ENCODE data around the gene TCEAL3. TPM values are rescaled to one million over a fixed set of nuclear protein-coding genes. Genes with fewer than 3 reads are reported as not detected.
"Not testable (repeated sequence)": the region's sequence is repeated elsewhere in the genome, so short reads cannot be mapped to it uniquely, and the experiment has no call there.

TCEAL3 gene
- total RNA-seq, 1 donor from 2014 or later = 2.6 TPM

GRCh38 chrX:103585411-103586313 lies 22.1 kb upstream of the TCEAL3 start, which contains the start of gene TCEAL4:
TCEAL4 (plus strand) TSS chrX:103585515; CDS start chrX:103586676, 1,161 bp downstream.
- Histone ChIP-seq H3K4me3 (ENCODE audit: low read length in 3 of 3) (peak within 1 kb of the TSS; percentile 81 to 86 (median 86)), H3K27me3 (ENCODE audit: control insufficient read depth in 3 of 3, insufficient read depth in 3 of 3, low read length in 3 of 3) (no peaks in the 10 kb centered on the region), H3K36me3 (ENCODE audit: control insufficient read depth in 3 of 3, insufficient read depth in 3 of 3, low read length in 3 of 3) (peaks cover 0 to 2% (median 0%) of the 10 kb centered on the region in 3 donors), H3K4me1 (ENCODE audit: control insufficient read depth in 3 of 3, insufficient read depth in 3 of 3, low read length in 3 of 3) (peaks cover 0 to 5% (median 0%) of the 10 kb centered on the region in 3 donors), H3K27ac (ENCODE audit: low read depth, low read length) (peak within 1 kb of the TSS; percentile 82), H3K9ac (ENCODE audit: low read depth in 1 of 3, low read length in 3 of 3) (peak within 1 kb of the TSS; percentile 73 to 92 (median 81)), H3K9me3 (ENCODE audit: control insufficient read depth in 3 of 3, low read length in 3 of 3) (peaks cover 0 to 2% (median 0%) of the 10 kb centered on the region in 3 donors)

- Histone ChIP-seq H3K9me3 (ENCODE audit: control insufficient read depth in 3 of 3, low read length in 3 of 3) (peaks cover 0 to 2% (median 0%) of the 10 kb centered on the region in 3 donors), H3K36me3 (ENCODE audit: control insufficient read depth in 3 of 3, insufficient read depth in 3 of 3, low read length in 3 of 3) (peaks cover 0 to 2% (median 0%) of the 10 kb centered on the region in 3 donors), H3K27ac (ENCODE audit: low read depth, low read length) (peak overlapping the region; percentile 82), H3K4me1 (ENCODE audit: control insufficient read depth in 3 of 3, insufficient read depth in 3 of 3, low read length in 3 of 3) (peaks cover 0 to 5% (median 0%) of the 10 kb centered on the region in 3 donors), H3K4me3 (ENCODE audit: low read length in 3 of 3) (peak overlapping the region; percentile 81 to 86 (median 86)), H3K9ac (ENCODE audit: low read depth in 1 of 3, low read length in 3 of 3) (peak overlapping the region; percentile 73 to 92 (median 81)), H3K27me3 (ENCODE audit: control insufficient read depth in 3 of 3, insufficient read depth in 3 of 3, low read length in 3 of 3) (no peaks in the 10 kb centered on the region)
These were observed 21.5 kb upstream of the TCEAL3 start for GRCh38 chrX:103586314-103586646.

GRCh38 chrX:103586659-103587058 lies 21.1 kb upstream of the TCEAL3 start:
- Histone ChIP-seq H3K27me3 (ENCODE audit: control insufficient read depth in 3 of 3, insufficient read depth in 3 of 3, low read length in 3 of 3) (no peaks in the 10 kb centered on the region), H3K4me3 (ENCODE audit: low read length in 3 of 3) (peak overlapping the region in 2 of 3 donors; percentile 81 to 86), H3K4me1 (ENCODE audit: control insufficient read depth in 3 of 3, insufficient read depth in 3 of 3, low read length in 3 of 3) (peaks cover 0 to 5% (median 0%) of the 10 kb centered on the region in 3 donors), H3K9ac (ENCODE audit: low read depth in 1 of 3, low read length in 3 of 3) (peak overlapping the region in 1 of 3 donors; percentile 92), H3K36me3 (ENCODE audit: control insufficient read depth in 3 of 3, insufficient read depth in 3 of 3, low read length in 3 of 3) (peaks cover 0 to 2% (median 0%) of the 10 kb centered on the region in 3 donors), H3K27ac (ENCODE audit: low read depth, low read length) (peak overlapping the region; percentile 82), H3K9me3 (ENCODE audit: control insufficient read depth in 3 of 3, low read length in 3 of 3) (peaks cover 0 to 2% (median 0%) of the 10 kb centered on the region in 3 donors)

DNA sequence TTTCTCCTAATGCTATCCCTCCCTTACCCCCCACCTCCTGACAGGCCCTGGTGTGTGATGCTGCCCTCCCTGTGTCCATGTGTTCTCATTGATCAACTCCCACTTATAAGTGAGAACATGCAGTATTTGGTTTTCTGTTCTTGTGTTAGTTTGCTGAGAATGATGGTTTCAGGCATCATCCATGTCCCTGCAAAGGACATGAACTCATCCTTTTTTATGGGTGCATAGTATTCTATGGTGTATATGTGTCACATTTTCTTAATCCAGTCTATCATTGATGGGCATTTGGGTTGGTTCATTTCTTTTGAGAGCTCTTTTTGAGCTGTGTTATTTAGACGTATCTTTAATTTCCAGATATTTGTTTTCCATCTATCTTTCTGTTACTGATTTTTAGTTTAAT lies 15.5 kb upstream of the TCEAL3 start:
- not testable (repeated sequence) for H3K4me3 ChIP-seq (ENCODE audit: low read length in 3 of 3); H3K36me3 ChIP-seq (ENCODE audit: control insufficient read depth in 3 of 3, insufficient read depth in 3 of 3, low read length in 3 of 3); H3K9me3 ChIP-seq (ENCODE audit: control insufficient read depth in 3 of 3, low read length in 3 of 3); H3K9ac ChIP-seq (ENCODE audit: low read depth in 1 of 3, low read length in 3 of 3); H3K4me1 ChIP-seq (ENCODE audit: control insufficient read depth in 3 of 3, insufficient read depth in 3 of 3, low read length in 3 of 3); H3K27ac ChIP-seq (ENCODE audit: low read depth, low read length); H3K27me3 ChIP-seq (ENCODE audit: control insufficient read depth in 3 of 3, insufficient read depth in 3 of 3, low read length in 3 of 3)

DNA sequence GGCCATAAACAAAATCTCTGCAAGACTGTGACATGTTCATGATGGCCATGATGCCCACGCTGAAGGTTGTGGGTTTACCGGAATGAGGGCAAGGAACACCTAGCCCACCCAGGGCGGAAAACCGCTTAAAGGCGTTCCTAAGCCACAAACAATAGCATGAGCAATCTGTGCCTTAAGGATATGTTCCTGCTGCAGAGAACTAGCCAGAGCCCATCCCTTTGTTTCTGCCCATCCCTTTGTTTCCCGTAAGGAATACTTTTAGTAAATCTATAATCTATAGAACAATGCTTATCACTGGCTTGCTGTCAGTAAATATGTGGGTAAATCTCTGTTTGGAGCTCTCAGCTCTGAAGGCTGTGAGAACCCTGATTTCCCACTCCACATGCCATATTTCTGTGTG lies 12.6 kb upstream of the TCEAL3 start:
- not testable (repeated sequence) for H3K9ac ChIP-seq (ENCODE audit: low read depth in 1 of 3, low read length in 3 of 3); H3K27ac ChIP-seq (ENCODE audit: low read depth, low read length); H3K36me3 ChIP-seq (ENCODE audit: control insufficient read depth in 3 of 3, insufficient read depth in 3 of 3, low read length in 3 of 3); H3K4me3 ChIP-seq (ENCODE audit: low read length in 3 of 3); H3K4me1 ChIP-seq (ENCODE audit: control insufficient read depth in 3 of 3, insufficient read depth in 3 of 3, low read length in 3 of 3); H3K27me3 ChIP-seq (ENCODE audit: control insufficient read depth in 3 of 3, insufficient read depth in 3 of 3, low read length in 3 of 3); H3K9me3 ChIP-seq (ENCODE audit: control insufficient read depth in 3 of 3, low read length in 3 of 3)

DNA sequence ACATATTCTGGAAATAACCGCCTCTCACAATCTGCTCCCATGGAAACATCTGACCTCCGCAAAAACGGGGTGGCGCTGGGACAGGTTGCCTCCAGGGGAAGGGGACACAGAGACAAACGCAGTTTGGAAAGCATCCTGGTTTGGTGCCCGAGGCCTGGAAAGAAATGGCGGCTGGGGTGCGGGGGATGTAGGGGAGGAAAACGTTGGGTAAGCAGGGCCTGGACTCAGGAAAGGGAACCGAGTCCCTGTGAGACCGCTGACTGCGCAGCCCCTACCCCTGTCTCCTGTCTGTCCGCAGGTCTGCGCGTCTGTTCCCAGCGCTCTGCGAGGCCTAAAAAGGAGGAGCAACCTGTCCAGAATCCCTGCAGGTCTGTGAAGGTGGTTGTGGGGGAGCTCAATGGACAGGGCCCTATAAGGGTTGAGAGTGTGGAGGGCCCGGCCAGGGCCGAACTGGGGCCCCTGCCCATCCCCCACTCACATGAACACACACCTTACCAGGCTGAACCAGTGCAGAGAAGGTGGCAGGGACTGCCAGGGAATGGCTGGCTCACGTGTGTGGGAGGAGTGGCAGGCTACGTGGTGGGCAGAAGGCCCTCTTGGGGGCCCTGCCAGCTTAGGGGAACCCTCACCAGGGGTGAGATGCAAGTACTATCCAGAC lies 672 bp downstream of the TCEAL3 start:
- H3K9ac ChIP-seq (ENCODE audit: low read depth in 1 of 3, low read length in 3 of 3) = peak overlapping the region; percentile 61 to 85 (median 68)
- peaks cover 0 to 4% (median 3%) of the 10 kb centered on the region in 3 donors for H3K36me3 ChIP-seq (ENCODE audit: control insufficient read depth in 3 of 3, insufficient read depth in 3 of 3, low read length in 3 of 3)
- peak overlapping the region; percentile 65 for H3K27ac ChIP-seq (ENCODE audit: low read depth, low read length)
- H3K4me1 ChIP-seq (ENCODE audit: control insufficient read depth in 3 of 3, insufficient read depth in 3 of 3, low read length in 3 of 3) = peaks cover 0 to 3% (median 3%) of the 10 kb centered on the region in 3 donors
- peak overlapping the region; percentile 63 to 74 (median 69) for H3K4me3 ChIP-seq (ENCODE audit: low read length in 3 of 3)
- no peaks in the 10 kb centered on the region for H3K9me3 ChIP-seq (ENCODE audit: control insufficient read depth in 3 of 3, low read length in 3 of 3)
- H3K27me3 ChIP-seq (ENCODE audit: control insufficient read depth in 3 of 3, insufficient read depth in 3 of 3, low read length in 3 of 3) = peaks cover 0 to 3% (median 0%) of the 10 kb centered on the region in 3 donors

- Histone ChIP-seq H3K27me3 (ENCODE audit: control insufficient read depth in 3 of 3, insufficient read depth in 3 of 3, low read length in 3 of 3) (peaks cover 0 to 3% (median 0%) of the 10 kb centered on the region in 3 donors), H3K9ac (ENCODE audit: low read depth in 1 of 3, low read length in 3 of 3) (no peak overlapping the region), H3K9me3 (ENCODE audit: control insufficient read depth in 3 of 3, low read length in 3 of 3) (no peaks in the 10 kb centered on the region), H3K27ac (ENCODE audit: low read depth, low read length) (no peak overlapping the region), H3K36me3 (ENCODE audit: control insufficient read depth in 3 of 3, insufficient read depth in 3 of 3, low read length in 3 of 3) (peaks cover 0 to 4% (median 0%) of the 10 kb centered on the region in 3 donors), H3K4me3 (ENCODE audit: low read length in 3 of 3) (no peak overlapping the region), H3K4me1 (ENCODE audit: control insufficient read depth in 3 of 3, insufficient read depth in 3 of 3, low read length in 3 of 3) (peaks cover 0 to 3% (median 3%) of the 10 kb centered on the region in 3 donors)
These were observed 2.5 kb downstream of the TCEAL3 start for GRCh38 chrX:103610282-103610681.

DNA sequence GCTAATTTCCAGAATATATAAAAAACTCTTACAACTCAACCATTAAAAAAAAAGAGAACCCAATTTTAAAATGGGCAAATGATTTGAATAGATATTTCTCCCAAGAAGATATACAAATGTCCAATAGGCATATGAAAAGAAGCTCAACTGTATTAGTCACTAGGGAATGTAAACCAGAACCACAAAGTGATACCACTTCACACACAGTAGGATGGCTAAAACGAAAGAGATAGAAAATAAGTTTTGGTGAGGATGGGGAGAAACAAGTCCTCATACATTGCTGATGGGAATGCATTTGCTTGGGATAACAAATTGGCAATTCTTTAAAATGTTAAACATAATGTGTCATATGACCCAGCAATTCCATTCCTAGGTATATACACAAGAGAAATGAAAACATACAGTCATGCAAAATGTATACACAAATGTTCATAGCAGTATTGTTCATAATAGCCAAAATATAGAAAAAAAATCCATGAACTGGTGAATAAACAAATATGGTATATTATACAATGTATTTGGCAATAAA lies 5.7 kb downstream of the TCEAL3 start:
- Histone ChIP-seq H3K9me3 (ENCODE audit: control insufficient read depth in 3 of 3, low read length in 3 of 3) (no peaks in the 10 kb centered on the region), H3K36me3 (ENCODE audit: control insufficient read depth in 3 of 3, insufficient read depth in 3 of 3, low read length in 3 of 3) (peaks cover 0 to 4% (median 0%) of the 10 kb centered on the region in 3 donors)

DNA sequence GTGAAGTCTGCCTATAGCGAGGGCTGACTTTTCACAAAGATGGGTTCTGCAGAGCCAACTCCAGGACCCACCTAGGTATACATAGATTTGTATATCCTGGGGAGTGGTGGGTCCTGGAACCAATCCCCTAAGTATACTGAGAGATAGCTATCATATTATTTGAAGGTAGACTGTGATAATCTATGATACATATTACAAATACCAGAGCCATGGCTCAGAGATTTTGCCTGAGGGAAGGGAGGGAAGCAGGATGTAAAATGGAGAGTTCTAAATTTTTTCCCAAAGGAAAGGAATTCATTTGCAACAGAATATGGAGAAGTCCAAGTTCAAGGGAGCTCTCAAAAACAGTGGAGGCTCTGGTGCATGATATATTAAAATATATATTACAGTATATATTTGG lies 7.2 kb downstream of the TCEAL3 start:
- peaks cover 0 to 3% (median 0%) of the 10 kb centered on the region in 3 donors for H3K27me3 ChIP-seq (ENCODE audit: control insufficient read depth in 3 of 3, insufficient read depth in 3 of 3, low read length in 3 of 3)
- H3K9me3 ChIP-seq (ENCODE audit: control insufficient read depth in 3 of 3, low read length in 3 of 3) = no peaks in the 10 kb centered on the region
- no peak overlapping the region for H3K27ac ChIP-seq (ENCODE audit: low read depth, low read length)
- no peaks in the 10 kb centered on the region for H3K4me1 ChIP-seq (ENCODE audit: control insufficient read depth in 3 of 3, insufficient read depth in 3 of 3, low read length in 3 of 3)
- no peak overlapping the region for H3K4me3 ChIP-seq (ENCODE audit: low read length in 3 of 3)
- H3K36me3 ChIP-seq (ENCODE audit: control insufficient read depth in 3 of 3, insufficient read depth in 3 of 3, low read length in 3 of 3) = peaks cover 0 to 4% (median 0%) of the 10 kb centered on the region in 3 donors
- H3K9ac ChIP-seq (ENCODE audit: low read depth in 1 of 3, low read length in 3 of 3) = no peak overlapping the region

More for the DNA sequence above, 5.7 kb downstream of the TCEAL3 start:
- H3K9ac ChIP-seq (ENCODE audit: low read depth in 1 of 3, low read length in 3 of 3) = no peak overlapping the region
- no peak overlapping the region for H3K27ac ChIP-seq (ENCODE audit: low read depth, low read length)
- H3K27me3 ChIP-seq (ENCODE audit: control insufficient read depth in 3 of 3, insufficient read depth in 3 of 3, low read length in 3 of 3) = peaks cover 0 to 3% (median 0%) of the 10 kb centered on the region in 3 donors
- peaks cover 0 to 3% (median 3%) of the 10 kb centered on the region in 3 donors for H3K4me1 ChIP-seq (ENCODE audit: control insufficient read depth in 3 of 3, insufficient read depth in 3 of 3, low read length in 3 of 3)
- no peak overlapping the region for H3K4me3 ChIP-seq (ENCODE audit: low read length in 3 of 3)
